ENCODE results near the gene USP6NL. TPM values are rescaled to one million over a fixed set of nuclear protein-coding genes. Genes with fewer than 3 reads are reported as not detected.
"Not testable (repeated sequence)": the region's sequence is repeated elsewhere in the genome, so short reads cannot be mapped to it uniquely, and the experiment has no call there.

USP6NL gene
- polyA plus RNA-seq, 1 of the 3 experiments (the other 2 are of a cell fraction) = 8.9 TPM

DNA sequence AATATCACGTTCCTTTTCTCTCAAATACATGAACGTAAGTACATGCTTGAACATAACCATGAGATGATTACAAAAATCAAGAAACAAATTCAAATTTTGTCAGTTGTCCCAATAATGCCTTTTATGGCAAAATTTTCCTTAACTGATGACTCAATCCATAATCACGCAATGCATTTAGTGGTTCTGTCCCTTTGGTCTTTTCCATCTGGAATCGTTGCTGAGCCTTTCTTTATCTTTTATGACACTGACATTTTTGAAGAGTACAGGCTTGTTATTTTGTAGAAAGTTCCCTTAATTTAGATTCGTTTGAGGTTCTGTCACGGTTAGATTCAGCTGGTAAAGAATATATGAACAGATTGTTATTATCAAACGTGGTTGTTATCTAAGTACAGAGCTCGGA is 16.5 kb upstream of the USP6NL start:
- whole genome bisulfite sequencing (ENCODE audit: low lambda C conversion rate) = 74% methylated on average over 8 of the region's 8 CpGs
- not testable (repeated sequence) for DNase-seq; H3K36me3 ChIP-seq (replicated peaks in 1 of 2; ENCODE audit: control insufficient read depth in 1 of 2, insufficient read depth in 2 of 2, low read length in 1 of 2)

DNA sequence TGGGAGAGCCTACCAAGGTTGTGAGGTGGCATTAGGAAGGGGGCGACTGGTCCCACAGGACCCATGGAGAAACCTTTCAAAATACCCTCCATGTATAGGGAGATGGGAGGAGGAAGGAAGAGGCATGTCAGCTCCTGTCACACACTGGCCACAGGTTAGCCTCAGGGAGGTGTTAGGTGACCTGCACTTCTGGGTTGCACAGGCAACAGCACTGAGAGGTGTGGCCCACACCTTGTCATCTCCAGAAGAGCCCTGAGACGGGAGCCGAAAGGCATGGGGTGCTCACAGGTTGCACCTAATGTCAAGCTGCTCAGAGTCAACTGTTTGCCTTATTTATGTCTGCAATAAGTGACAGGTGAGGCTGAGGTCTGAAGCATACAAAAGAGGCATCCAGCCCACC is 14.6 kb upstream of the USP6NL start:
- Histone ChIP-seq H3K9me2 (no peaks in the 10 kb centered on the region), H3K4me2 (no peak overlapping the region), H3K27me3 (ENCODE audit: insufficient read depth) (no peaks in the 10 kb centered on the region), H3K4me3 (ENCODE audit: low read depth in 2 of 2, low read length in 1 of 2) (no peak overlapping the region), H3F3A (replicated peaks; ENCODE audit: insufficient read depth) (no peaks in the 10 kb centered on the region), H3K27ac (ENCODE audit: low read depth in 2 of 2, low read length in 1 of 2) (no peak overlapping the region), H3K9ac (no peak overlapping the region), H3K79me2 (ENCODE audit: insufficient read depth) (no peaks in the 10 kb centered on the region), H3K9me3 (no peaks in the 10 kb centered on the region), H3K4me1 (ENCODE audit: control insufficient read depth in 1 of 2, insufficient read depth in 2 of 2, low read depth in 1 of 2, low read length in 1 of 2) (no peaks in the 10 kb centered on the region), H2AFZ (ENCODE audit: low read depth) (no peak overlapping the region), H4K20me1 (ENCODE audit: insufficient read depth) (no peaks in the 10 kb centered on the region), H3K36me3 (replicated peaks in 1 of 2; ENCODE audit: control insufficient read depth in 1 of 2, insufficient read depth in 2 of 2, low read length in 1 of 2) (no peaks in the 10 kb centered on the region)
- POLR2A ChIA-PET = no interaction called here
- CTCF ChIA-PET = no interaction called here
- TF ChIP-seq, protein P1, sequence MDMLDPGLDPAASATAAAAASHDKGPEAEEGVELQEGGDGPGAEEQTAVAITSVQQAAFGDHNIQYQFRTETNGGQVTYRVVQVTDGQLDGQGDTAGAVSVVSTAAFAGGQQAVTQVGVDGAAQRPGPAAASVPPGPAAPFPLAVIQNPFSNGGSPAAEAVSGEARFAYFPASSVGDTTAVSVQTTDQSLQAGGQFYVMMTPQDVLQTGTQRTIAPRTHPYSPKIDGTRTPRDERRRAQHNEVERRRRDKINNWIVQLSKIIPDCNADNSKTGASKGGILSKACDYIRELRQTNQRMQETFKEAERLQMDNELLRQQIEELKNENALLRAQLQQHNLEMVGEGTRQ (IDR thresholded peaks at IDR 0.05; ENCODE audit: borderline replicate concordance, low read depth, low read length) = no peak
- TF ChIP-seq, protein P2, sequence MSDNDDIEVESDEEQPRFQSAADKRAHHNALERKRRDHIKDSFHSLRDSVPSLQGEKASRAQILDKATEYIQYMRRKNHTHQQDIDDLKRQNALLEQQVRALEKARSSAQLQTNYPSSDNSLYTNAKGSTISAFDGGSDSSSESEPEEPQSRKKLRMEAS (IDR thresholded peaks at IDR 0.05; ENCODE audit: low read depth) = no peak
- TF ChIP-seq, protein P3, sequence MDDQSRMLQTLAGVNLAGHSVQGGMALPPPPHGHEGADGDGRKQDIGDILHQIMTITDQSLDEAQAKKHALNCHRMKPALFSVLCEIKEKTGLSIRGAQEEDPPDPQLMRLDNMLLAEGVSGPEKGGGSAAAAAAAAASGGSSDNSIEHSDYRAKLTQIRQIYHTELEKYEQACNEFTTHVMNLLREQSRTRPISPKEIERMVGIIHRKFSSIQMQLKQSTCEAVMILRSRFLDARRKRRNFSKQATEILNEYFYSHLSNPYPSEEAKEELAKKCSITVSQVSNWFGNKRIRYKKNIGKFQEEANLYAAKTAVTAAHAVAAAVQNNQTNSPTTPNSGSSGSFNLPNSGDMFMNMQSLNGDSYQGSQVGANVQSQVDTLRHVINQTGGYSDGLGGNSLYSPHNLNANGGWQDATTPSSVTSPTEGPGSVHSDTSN (IDR thresholded peaks at IDR 0.05) = no peak
- TF ChIP-seq TEAD4 (IDR thresholded peaks at IDR 0.05; ENCODE audit: borderline replicate concordance, insufficient read depth) = no peak
- no peak for TF ChIP-seq EZH2phosphoT487 (IDR thresholded peaks at IDR 0.05; ENCODE audit: borderline replicate concordance, low read depth)
- no peak for TF ChIP-seq FOXM1 (IDR thresholded peaks at IDR 0.05; ENCODE audit: low read depth)
- TF ChIP-seq, protein P4, sequence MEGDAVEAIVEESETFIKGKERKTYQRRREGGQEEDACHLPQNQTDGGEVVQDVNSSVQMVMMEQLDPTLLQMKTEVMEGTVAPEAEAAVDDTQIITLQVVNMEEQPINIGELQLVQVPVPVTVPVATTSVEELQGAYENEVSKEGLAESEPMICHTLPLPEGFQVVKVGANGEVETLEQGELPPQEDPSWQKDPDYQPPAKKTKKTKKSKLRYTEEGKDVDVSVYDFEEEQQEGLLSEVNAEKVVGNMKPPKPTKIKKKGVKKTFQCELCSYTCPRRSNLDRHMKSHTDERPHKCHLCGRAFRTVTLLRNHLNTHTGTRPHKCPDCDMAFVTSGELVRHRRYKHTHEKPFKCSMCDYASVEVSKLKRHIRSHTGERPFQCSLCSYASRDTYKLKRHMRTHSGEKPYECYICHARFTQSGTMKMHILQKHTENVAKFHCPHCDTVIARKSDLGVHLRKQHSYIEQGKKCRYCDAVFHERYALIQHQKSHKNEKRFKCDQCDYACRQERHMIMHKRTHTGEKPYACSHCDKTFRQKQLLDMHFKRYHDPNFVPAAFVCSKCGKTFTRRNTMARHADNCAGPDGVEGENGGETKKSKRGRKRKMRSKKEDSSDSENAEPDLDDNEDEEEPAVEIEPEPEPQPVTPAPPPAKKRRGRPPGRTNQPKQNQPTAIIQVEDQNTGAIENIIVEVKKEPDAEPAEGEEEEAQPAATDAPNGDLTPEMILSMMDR (IDR thresholded peaks at IDR 0.05) = no peak
- TF ChIP-seq TAF1 (IDR thresholded peaks at IDR 0.05; ENCODE audit: borderline replicate concordance, low read depth, low read length) = no peak
- TF ChIP-seq, protein P5, sequence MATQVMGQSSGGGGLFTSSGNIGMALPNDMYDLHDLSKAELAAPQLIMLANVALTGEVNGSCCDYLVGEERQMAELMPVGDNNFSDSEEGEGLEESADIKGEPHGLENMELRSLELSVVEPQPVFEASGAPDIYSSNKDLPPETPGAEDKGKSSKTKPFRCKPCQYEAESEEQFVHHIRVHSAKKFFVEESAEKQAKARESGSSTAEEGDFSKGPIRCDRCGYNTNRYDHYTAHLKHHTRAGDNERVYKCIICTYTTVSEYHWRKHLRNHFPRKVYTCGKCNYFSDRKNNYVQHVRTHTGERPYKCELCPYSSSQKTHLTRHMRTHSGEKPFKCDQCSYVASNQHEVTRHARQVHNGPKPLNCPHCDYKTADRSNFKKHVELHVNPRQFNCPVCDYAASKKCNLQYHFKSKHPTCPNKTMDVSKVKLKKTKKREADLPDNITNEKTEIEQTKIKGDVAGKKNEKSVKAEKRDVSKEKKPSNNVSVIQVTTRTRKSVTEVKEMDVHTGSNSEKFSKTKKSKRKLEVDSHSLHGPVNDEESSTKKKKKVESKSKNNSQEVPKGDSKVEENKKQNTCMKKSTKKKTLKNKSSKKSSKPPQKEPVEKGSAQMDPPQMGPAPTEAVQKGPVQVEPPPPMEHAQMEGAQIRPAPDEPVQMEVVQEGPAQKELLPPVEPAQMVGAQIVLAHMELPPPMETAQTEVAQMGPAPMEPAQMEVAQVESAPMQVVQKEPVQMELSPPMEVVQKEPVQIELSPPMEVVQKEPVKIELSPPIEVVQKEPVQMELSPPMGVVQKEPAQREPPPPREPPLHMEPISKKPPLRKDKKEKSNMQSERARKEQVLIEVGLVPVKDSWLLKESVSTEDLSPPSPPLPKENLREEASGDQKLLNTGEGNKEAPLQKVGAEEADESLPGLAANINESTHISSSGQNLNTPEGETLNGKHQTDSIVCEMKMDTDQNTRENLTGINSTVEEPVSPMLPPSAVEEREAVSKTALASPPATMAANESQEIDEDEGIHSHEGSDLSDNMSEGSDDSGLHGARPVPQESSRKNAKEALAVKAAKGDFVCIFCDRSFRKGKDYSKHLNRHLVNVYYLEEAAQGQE (IDR thresholded peaks at IDR 0.05; ENCODE audit: low read depth, low read length) = no peak
- no peak for TF ChIP-seq GABPA (IDR thresholded peaks at IDR 0.05; ENCODE audit: low read depth)
- TF ChIP-seq YY1 (IDR thresholded peaks at IDR 0.05; ENCODE audit: low read depth) = no peak
- no peak for TF ChIP-seq SMC3 (IDR thresholded peaks at IDR 0.05; ENCODE audit: low read depth, low read length)
- TF ChIP-seq EP300 (IDR thresholded peaks at IDR 0.05; ENCODE audit: borderline replicate concordance in 1 of 2, low read depth in 1 of 2, low read length in 1 of 2) = no peak
- TF ChIP-seq ELF1 (IDR thresholded peaks at IDR 0.05) = no peak
- no peak for TF ChIP-seq NRF1 (IDR thresholded peaks at IDR 0.05; ENCODE audit: low read depth, low read length)
- no peak for DNase-seq
- 56% methylated on average over 3 of the region's 3 CpGs for WGBS (ENCODE audit: low lambda C conversion rate)

More for the DNA sequence above, 16.5 kb upstream of the USP6NL start:
- H3K79me2 ChIP-seq (ENCODE audit: insufficient read depth); H2AFZ ChIP-seq (ENCODE audit: low read depth); H3K9me3 ChIP-seq; H3K27ac ChIP-seq (ENCODE audit: low read depth in 2 of 2, low read length in 1 of 2); H3K9me2 ChIP-seq; H3K4me3 ChIP-seq (ENCODE audit: low read depth in 2 of 2, low read length in 1 of 2); H4K20me1 ChIP-seq (ENCODE audit: insufficient read depth); H3K27me3 ChIP-seq (ENCODE audit: insufficient read depth); H3K4me1 ChIP-seq (ENCODE audit: control insufficient read depth in 1 of 2, insufficient read depth in 2 of 2, low read depth in 1 of 2, low read length in 1 of 2); H3F3A ChIP-seq (replicated peaks; ENCODE audit: insufficient read depth); H3K9ac ChIP-seq; POLR2A ChIA-PET; H3K4me2 ChIP-seq: not testable (repeated sequence)
- CTCF ChIA-PET = interaction anchor here (1.0 kb wide), 1 partner anchor 27 kb away, joined by 3 read pairs; no protein-coding TSS in a partner anchor
